Glutamatergic neuron (in vitro differentiated cells): Measurements from ENCODE around the gene SRMS. TPM values are rescaled to one million over a fixed set of nuclear protein-coding genes. Genes with fewer than 3 reads are reported as not detected.

ENCODE experiments used
- DNase-seq: peaks from one replicate; pipeline ENCODE4 v3.0.0; 2022
- H3K27ac Mint-ChIP-seq: one replicate; pipeline ENCODE4 v1.8.0; 2020; ENCODE audit warnings: mild to moderate bottlenecking, mixed read lengths, inconsistent platforms; ENCODE audit not compliant: unreplicated experiment
- H3K27me3 Mint-ChIP-seq: one replicate; pipeline ENCODE4 v1.8.0; 2020; ENCODE audit warnings: mild to moderate bottlenecking, moderate library complexity, mixed read lengths, inconsistent platforms; ENCODE audit not compliant: unreplicated experiment
- H3K36me3 Mint-ChIP-seq: one replicate; pipeline ENCODE4 v1.8.0; 2020; ENCODE audit warnings: mild to moderate bottlenecking, mixed read lengths, inconsistent platforms; ENCODE audit not compliant: unreplicated experiment
- H3K4me1 Mint-ChIP-seq: one replicate; pipeline ENCODE4 v1.8.0; 2020; ENCODE audit warnings: mild to moderate bottlenecking, low read depth, mixed read lengths, inconsistent platforms; ENCODE audit not compliant: unreplicated experiment
- H3K4me3 Mint-ChIP-seq: one replicate; pipeline ENCODE4 v1.8.0; 2020; ENCODE audit warnings: mild to moderate bottlenecking, mixed read lengths, inconsistent platforms; ENCODE audit not compliant: unreplicated experiment
- H3K9me3 Mint-ChIP-seq: one replicate; pipeline ENCODE4 v1.8.0; 2020; ENCODE audit warnings: mild to moderate bottlenecking, moderate library complexity, mixed read lengths, inconsistent platforms; ENCODE audit not compliant: unreplicated experiment
- total RNA-seq: library from RNA; stranded (reverse); fragmentation: NEBNext Ultra II Directional; extraction: Animal tissue kit (Norgen Biotek cat#: 25700); gene quantifications from one replicate; pipeline ENCODE4 v1.2.1, GENCODE V29; 2021; ENCODE audit not compliant: unreplicated experiment
- TF ChIP-seq, protein P1 (sequence below): fragments of 200-600 bp; sonication (generic); IDR thresholded peaks from one replicate; pipeline ENCODE4 v1.5.0; 2021; ENCODE audit not compliant: partially characterized antibody, unreplicated experiment

SRMS gene
- total RNA-seq, 1 donor from 2014 or later: not detected

DNA sequence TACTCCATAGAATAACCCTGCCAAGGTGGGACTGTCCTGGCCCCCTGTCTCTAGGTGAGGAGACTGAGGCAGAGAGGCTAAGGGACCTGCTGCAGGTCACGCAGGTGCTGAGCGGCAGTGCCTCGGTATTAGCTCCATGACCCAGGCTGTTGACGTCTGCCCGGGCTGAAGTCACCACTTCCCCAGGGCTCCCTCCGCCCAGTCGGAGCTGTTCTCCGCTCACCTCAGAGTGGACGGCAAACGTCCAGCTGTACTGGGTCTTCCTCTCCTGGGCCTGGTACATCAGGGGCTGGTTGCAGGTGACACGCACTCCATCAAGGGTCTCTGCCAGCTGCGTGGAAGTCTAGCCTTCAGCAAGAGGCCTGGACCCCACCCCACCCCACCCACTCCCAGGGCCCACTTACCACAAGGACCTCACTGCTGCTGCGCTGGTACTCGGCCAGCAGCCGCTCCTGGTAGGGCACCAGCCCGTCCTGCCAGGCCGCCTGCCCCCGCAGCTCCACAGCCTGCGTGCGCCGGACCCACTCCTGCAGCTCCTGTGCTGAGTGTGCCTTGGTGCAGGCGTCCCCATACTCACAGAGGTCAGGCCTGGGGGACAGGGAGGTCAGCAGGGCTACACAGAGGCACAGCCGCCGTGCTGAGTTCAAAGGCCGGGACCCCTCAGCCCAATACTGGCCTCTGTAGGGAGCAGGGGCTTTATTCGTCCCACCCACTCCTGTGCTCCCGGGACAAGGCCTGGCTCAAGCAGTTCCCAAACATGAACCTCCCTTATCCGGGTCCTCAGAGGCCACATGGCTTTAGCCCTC, 22.9 kb upstream of the SRMS start:
- Mint-ChIP-seq H3K36me3 (no peaks in the 10 kb centered on the region), H3K4me3 (no peak overlapping the region), H3K27me3 (peaks cover 1% of the 10 kb centered on the region), H3K27ac (no peak overlapping the region), H3K4me1 (peaks cover under 1% of the 10 kb centered on the region), H3K9me3 (no peaks in the 10 kb centered on the region)
- DNase-seq: no peak
- TF ChIP-seq, protein P1, sequence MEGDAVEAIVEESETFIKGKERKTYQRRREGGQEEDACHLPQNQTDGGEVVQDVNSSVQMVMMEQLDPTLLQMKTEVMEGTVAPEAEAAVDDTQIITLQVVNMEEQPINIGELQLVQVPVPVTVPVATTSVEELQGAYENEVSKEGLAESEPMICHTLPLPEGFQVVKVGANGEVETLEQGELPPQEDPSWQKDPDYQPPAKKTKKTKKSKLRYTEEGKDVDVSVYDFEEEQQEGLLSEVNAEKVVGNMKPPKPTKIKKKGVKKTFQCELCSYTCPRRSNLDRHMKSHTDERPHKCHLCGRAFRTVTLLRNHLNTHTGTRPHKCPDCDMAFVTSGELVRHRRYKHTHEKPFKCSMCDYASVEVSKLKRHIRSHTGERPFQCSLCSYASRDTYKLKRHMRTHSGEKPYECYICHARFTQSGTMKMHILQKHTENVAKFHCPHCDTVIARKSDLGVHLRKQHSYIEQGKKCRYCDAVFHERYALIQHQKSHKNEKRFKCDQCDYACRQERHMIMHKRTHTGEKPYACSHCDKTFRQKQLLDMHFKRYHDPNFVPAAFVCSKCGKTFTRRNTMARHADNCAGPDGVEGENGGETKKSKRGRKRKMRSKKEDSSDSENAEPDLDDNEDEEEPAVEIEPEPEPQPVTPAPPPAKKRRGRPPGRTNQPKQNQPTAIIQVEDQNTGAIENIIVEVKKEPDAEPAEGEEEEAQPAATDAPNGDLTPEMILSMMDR: no peak

- H3K4me3 Mint-ChIP-seq: no peak overlapping the region
- no peaks in the 10 kb centered on the region for H3K36me3 Mint-ChIP-seq
- TF ChIP-seq, protein P1: no peak
- DNase-seq: no peak
- no peaks in the 10 kb centered on the region for H3K4me1 Mint-ChIP-seq
- no peak overlapping the region for H3K27ac Mint-ChIP-seq
- no peaks in the 10 kb centered on the region for H3K9me3 Mint-ChIP-seq
- H3K27me3 Mint-ChIP-seq: peaks cover 1% of the 10 kb centered on the region
Measured at GRCh38 chr20:63568986-63569949, 21.7 kb upstream of the SRMS start.

DNA sequence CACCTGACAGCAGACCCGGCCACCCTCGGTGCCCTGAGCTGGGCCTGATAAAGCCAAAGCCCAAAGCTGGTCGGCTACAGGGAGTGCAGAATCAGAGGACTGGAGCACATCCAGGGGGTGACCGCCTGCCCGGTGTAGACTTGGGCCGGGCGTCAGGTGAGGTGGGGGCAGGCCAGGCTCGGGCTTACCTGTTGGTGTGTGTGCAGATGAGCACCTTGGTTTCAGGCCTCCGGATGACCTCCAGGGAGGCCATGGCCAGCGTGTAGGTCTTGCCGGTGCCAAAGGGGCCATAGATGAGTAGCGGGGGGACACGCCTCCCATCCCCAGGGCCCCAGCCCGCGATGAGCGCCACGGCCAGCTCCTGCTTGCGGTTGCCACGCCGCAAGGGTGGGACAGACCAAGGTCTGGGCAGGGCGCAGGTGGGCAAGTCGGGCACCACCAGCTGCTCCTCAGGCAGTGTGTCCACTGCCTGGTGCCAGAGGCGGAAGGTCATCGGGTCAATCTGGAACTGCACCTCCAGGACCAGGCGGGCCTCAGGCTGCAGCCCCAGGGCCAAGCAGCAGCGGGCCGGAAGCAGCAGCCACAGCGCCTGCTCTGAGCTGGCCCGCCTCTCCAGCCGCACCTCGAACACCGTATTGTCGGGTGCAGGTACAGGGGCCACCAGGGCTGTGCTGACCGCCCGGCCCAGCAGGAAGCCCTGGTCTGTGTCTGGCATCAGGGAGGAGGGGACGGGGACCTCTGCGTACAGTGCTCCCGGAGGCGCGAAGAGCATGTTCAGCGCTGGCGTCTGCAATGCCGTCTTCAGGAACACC, 20.8 kb upstream of the SRMS start:
- Mint-ChIP-seq H3K27me3 (peaks cover 1% of the 10 kb centered on the region), H3K9me3 (no peaks in the 10 kb centered on the region), H3K4me1 (no peaks in the 10 kb centered on the region), H3K4me3 (no peak overlapping the region), H3K36me3 (no peaks in the 10 kb centered on the region), H3K27ac (no peak overlapping the region)
- TF ChIP-seq, protein P1: no peak
- DNase-seq: no peak

GRCh38 chr20:63567386-63568169, 20.0 kb upstream of the SRMS start:
- Mint-ChIP-seq H3K36me3 (no peaks in the 10 kb centered on the region), H3K9me3 (no peaks in the 10 kb centered on the region), H3K4me1 (no peaks in the 10 kb centered on the region), H3K27ac (no peak overlapping the region), H3K27me3 (peaks cover 1% of the 10 kb centered on the region), H3K4me3 (no peak overlapping the region)
- TF ChIP-seq, protein P1: no peak
- no peak for DNase-seq
